Ovary (tissue), 3 donors: ENCODE data around the gene VCAN.

Experiments used
- CTCF ChIP-seq, 3 donors: fragments of 450-650 bp in 2 of 3; fragments of 200-600 bp in 1 of 3; IDR thresholded peaks; one replicate each; pipeline versions ENCODE4 v1.5.1 to v1.8.0; 2016 to 2022; ENCODE audit warnings: antibody characterized with exemption in 3 of 3, mild to moderate bottlenecking in 1 of 3
- POLR2A ChIP-seq: fragments of 450-650 bp; IDR thresholded peaks from one replicate; pipeline ENCODE4 v1.6.1; 2017; ENCODE audit warnings: antibody characterized with exemption, mild to moderate bottlenecking, moderate library complexity
- donor health status: DM: no; HTN: no; CAD: no.

DNA sequence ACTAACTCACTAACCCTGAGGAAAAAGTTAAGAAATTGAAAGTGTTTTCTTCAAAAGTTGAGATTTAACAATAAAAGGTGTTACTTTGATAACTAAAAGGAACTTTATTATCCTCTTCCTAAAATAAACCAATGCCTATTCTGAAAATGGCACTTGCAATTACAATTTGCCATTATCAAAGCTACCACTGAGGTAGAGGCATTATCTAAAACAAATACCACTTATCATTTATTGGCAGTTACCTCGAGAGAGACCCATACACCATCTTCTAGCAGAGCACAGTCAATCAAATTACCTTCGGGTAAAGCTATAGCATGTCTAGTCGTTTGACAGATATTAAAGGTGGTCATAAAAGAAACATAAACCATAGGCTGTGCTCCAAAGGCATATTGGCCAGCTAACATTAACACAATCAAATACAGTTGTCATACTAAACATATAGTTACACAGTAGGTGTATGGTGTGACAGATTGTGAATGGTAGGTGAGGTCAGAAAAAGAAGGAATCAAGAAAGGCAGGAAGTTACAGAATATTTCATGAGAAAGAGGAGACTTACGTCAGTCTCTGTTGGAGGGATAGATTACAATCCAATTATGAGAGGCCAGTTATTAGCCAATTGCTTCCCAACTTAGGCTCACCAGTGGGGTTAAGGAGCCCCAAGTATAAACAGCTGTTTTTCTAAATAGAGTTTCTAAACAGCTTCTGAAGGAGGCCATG lies 56.3 kb downstream of the VCAN start:
- no peak for TF ChIP-seq CTCF (IDR thresholded peaks at IDR 0.05)
- no peak for TF ChIP-seq POLR2A
